G401 (cell line): ENCODE data around the gene IL1R2. TPM values are rescaled to one million over a fixed set of nuclear protein-coding genes. Genes with fewer than 3 reads are reported as not detected.

Experiments used
- DNase-seq: peaks from one replicate; pipeline ENCODE4 v3.0.0-alpha.2; 2015; ENCODE audit warnings: low spot score
- in situ Hi-C: cut with HindIII; loops from 2 replicates; pipeline ENCODE4 v1.10.0; 2016; ENCODE audit warnings: low sequenced_read_pairs, mixed read lengths
- total RNA-seq: library from RNA; depleted of rRNA; stranded (reverse); fragments of >200 nt; shearing (Covaris generic); gene quantifications from 2 replicates; pipeline ENCODE4 v1.2.3, GENCODE V29; 2014; rRNA removed

Gene IL1R2
- total RNA-seq = not detected in 2 replicates

GRCh38 chr2:101991721-101992145, at the start of gene IL1R2:
Gene IL1R2 (plus strand): TSS chr2:101991960. CDS start chr2:102008576, 16,616 bp downstream.
- in situ Hi-C loops = no loop called here
- DNase-seq = no peak

- no peak for DNase-seq
- in situ Hi-C loops = no loop called here
Observed at GRCh38 chr2:101942851-101943250, 48.9 kb upstream of the IL1R2 start.

GRCh38 chr2:101946372-101947039, 45.3 kb upstream of the IL1R2 start:
- DNase-seq = no peak
- in situ Hi-C loops = no loop called here

GRCh38 chr2:101947374-101947773, 44.4 kb upstream of the IL1R2 start:
- no peak for DNase-seq
- in situ Hi-C loops = no loop called here

- in situ Hi-C loops = no loop called here
- no peak for DNase-seq
Observed at GRCh38 chr2:101948625-101949155, 43.1 kb upstream of the IL1R2 start.

- in situ Hi-C loops = no loop called here
- no peak for DNase-seq
Observed at GRCh38 chr2:101949304-101949703, 42.5 kb upstream of the IL1R2 start.

GRCh38 chr2:101951296-101951695, 40.5 kb upstream of the IL1R2 start:
- DNase-seq = no peak
- in situ Hi-C loops = no loop called here

- DNase-seq = no peak
- in situ Hi-C loops = no loop called here
Observed at GRCh38 chr2:101952551-101952950, 39.2 kb upstream of the IL1R2 start.

GRCh38 chr2:101956465-101957438, 35.0 kb upstream of the IL1R2 start:
- DNase-seq = no peak
- in situ Hi-C loops = no loop called here

- no peak for DNase-seq
- in situ Hi-C loops = no loop called here
Observed at GRCh38 chr2:101958061-101958460, 33.7 kb upstream of the IL1R2 start.

- no peak for DNase-seq
- in situ Hi-C loops = no loop called here
Observed at GRCh38 chr2:101960819-101961337, 30.9 kb upstream of the IL1R2 start.

GRCh38 chr2:101961338-101962191, 30.2 kb upstream of the IL1R2 start:
- in situ Hi-C loops = no loop called here
- peak; percentile 44 for DNase-seq

GRCh38 chr2:101962309-101962708, 29.5 kb upstream of the IL1R2 start:
- no peak for DNase-seq
- in situ Hi-C loops = no loop called here

GRCh38 chr2:101963198-101963597, 28.6 kb upstream of the IL1R2 start:
- in situ Hi-C loops = no loop called here
- no peak for DNase-seq

GRCh38 chr2:101967826-101968513, 23.8 kb upstream of the IL1R2 start:
- DNase-seq = no peak
- in situ Hi-C loops = no loop called here

- no peak for DNase-seq
- in situ Hi-C loops = no loop called here
Observed at GRCh38 chr2:101969723-101970122, 22.0 kb upstream of the IL1R2 start.

- DNase-seq = no peak
- in situ Hi-C loops = no loop called here
Observed at GRCh38 chr2:101970901-101971300, 20.9 kb upstream of the IL1R2 start.

- in situ Hi-C loops = no loop called here
- DNase-seq = no peak
Observed at GRCh38 chr2:101971836-101972235, 19.9 kb upstream of the IL1R2 start.
